Naive thymus-derived CD4-positive, alpha-beta T cell (primary cell): ENCODE results near the gene PUSL1. TPM values are rescaled to one million over a fixed set of nuclear protein-coding genes. Genes with fewer than 3 reads are reported as not detected.

Source experiments
- ATAC-seq: fragments of 150-1000 bp; cut with Tn5 transposase; 2 replicates; pipeline ENCODE4 v1.10.0; 2021; ENCODE audit warnings: mild to moderate bottlenecking, moderate library complexity
- CTCF ChIA-PET: fragments of 350-600 bp; sonication (Branson Sonifier 250); formaldehyde crosslinking; loops from one replicate; lab custom pipeline; 2021; ENCODE audit warnings: antibody characterized with exemption; lab: Charles Lee
- POLR2A ChIA-PET: fragments of 350-600 bp; sonication (Branson Sonifier 250); formaldehyde crosslinking; loops from one replicate; lab custom pipeline; 2021; ENCODE audit warnings: antibody characterized with exemption, inconsistent platforms; lab: Charles Lee
- DNase-seq, 9 donors: peaks; one replicate each; pipeline versions ENCODE4 v3.0.0 to v3.0.0-alpha.2; 2020 to 2022; ENCODE audit warnings: mixed read lengths in 1 of 9
- H3K27ac ChIP-seq: one replicate; pipeline ENCODE4 v1.7.0; 2013; ENCODE audit warnings: mild to moderate bottlenecking, low read depth, low read length, moderate library complexity
- H3K27me3 ChIP-seq, 2 donors: one replicate each; pipeline ENCODE4 v1.7.0; 2013; ENCODE audit warnings: low read length in 2 of 2, mild to moderate bottlenecking in 2 of 2, moderate library complexity in 2 of 2; ENCODE audit not compliant: control insufficient read depth in 2 of 2, insufficient read depth in 2 of 2
- H3K36me3 ChIP-seq, 3 experiments: 1 replicate in 2 of 3; 2 replicates in 1 of 3; pipeline ENCODE4 v1.7.0; 2013; ENCODE audit warnings: low read length in 3 of 3, mild to moderate bottlenecking in 3 of 3, moderate library complexity in 1 of 3; ENCODE audit not compliant: insufficient read depth in 3 of 3, control insufficient read depth in 2 of 3
- H3K4me1 ChIP-seq, 2 donors: one replicate each; pipeline ENCODE4 v1.7.0; 2013; ENCODE audit warnings: low read length in 2 of 2, mild to moderate bottlenecking in 2 of 2, moderate library complexity in 1 of 2; ENCODE audit not compliant: control insufficient read depth in 2 of 2, insufficient read depth in 2 of 2
- H3K4me3 ChIP-seq: 2 replicates; pipeline ENCODE4 v1.7.0; 2013; ENCODE audit warnings: mild to moderate bottlenecking, low read length
- H3K9me3 ChIP-seq, 3 experiments: 1 replicate in 2 of 3; 2 replicates in 1 of 3; pipeline ENCODE4 v1.7.0; 2013; ENCODE audit warnings: low read length in 3 of 3; ENCODE audit not compliant: control insufficient read depth in 2 of 3
- H3K27ac Mint-ChIP-seq, 9 donors: one replicate each; pipeline ENCODE4 v1.8.0; 2020 to 2022; ENCODE audit warnings: mixed read lengths in 9 of 9, mild to moderate bottlenecking in 8 of 9, moderate library complexity in 5 of 9, inconsistent platforms in 2 of 9
- H3K27me3 Mint-ChIP-seq, 5 donors: one replicate each; pipeline ENCODE4 v1.8.0; 2021 to 2022; ENCODE audit warnings: mixed read lengths in 5 of 5, mild to moderate bottlenecking in 1 of 5
- H3K36me3 Mint-ChIP-seq, 5 donors: one replicate each; pipeline ENCODE4 v1.8.0; 2020 to 2022; ENCODE audit warnings: mixed read lengths in 5 of 5, mild to moderate bottlenecking in 3 of 5, inconsistent platforms in 1 of 5
- H3K4me1 Mint-ChIP-seq, 7 donors: one replicate each; pipeline ENCODE4 v1.8.0; 2020 to 2022; ENCODE audit warnings: mixed read lengths in 7 of 7, mild to moderate bottlenecking in 3 of 7, inconsistent platforms in 1 of 7
- H3K4me3 Mint-ChIP-seq, 10 donors: one replicate each; pipeline ENCODE4 v1.8.0; 2020 to 2022; ENCODE audit warnings: mild to moderate bottlenecking in 10 of 10, mixed read lengths in 10 of 10, moderate library complexity in 6 of 10, inconsistent platforms in 2 of 10
- H3K9me3 Mint-ChIP-seq, 11 donors: one replicate each; pipeline ENCODE4 v1.8.0; 2020 to 2022; ENCODE audit warnings: mixed read lengths in 11 of 11, mild to moderate bottlenecking in 4 of 11, inconsistent platforms in 1 of 11, moderate library complexity in 1 of 11
- intact Hi-C, 2 donors: fragments of 100-400 bp; cut with micrococcal nuclease; formaldehyde crosslinking; loops; one replicate each; pipeline ENCODE4 v1.15.1; 2023
- polyA plus RNA-seq, 2 donors: library from polyadenylated mRNA; unstranded; fragments of 300-500 nt; fragmentation: Illumina TruSeq; gene quantifications; one replicate each; pipeline ENCODE4 v1.2.3, GENCODE V29; 2021
- total RNA-seq, 6 experiments: library from RNA in 5 of 6; stranded (reverse) in 5 of 6; gene quantifications; 1 replicate in 5 of 6; 2 replicates in 1 of 6; pipeline ENCODE4 v1.2.3 and lab custom pipeline; 2021 to 2026

PUSL1 gene
- total and polyA plus RNA-seq, 7 experiments from 2014 or later: 16.2 to 26.1 (median 19.4) TPM

GRCh38 chr1:1351511-1352427, 43.4 kb downstream of the PUSL1 start:
- ChIA-PET POLR2A (interaction anchor here (0.8 to 2.8 kb wide), 4 partner anchors 14 to 23 kb away, joined by 3 to 13 read pairs (median 6); partner anchors contain the start of gene AURKAIP1), CTCF (interaction anchor here (0.7 to 1.2 kb wide), 3 partner anchors 18 to 89 kb away, joined by 3 to 4 read pairs (median 3); no protein-coding TSS in a partner anchor)
- no peak overlapping the region for H3K27ac ChIP-seq
- Mint-ChIP-seq H3K9me3 (peaks cover 0 to 3% (median 0%) of the 10 kb centered on the region in 11 donors), H3K4me1 (peaks cover 10 to 31% (median 24%) of the 10 kb centered on the region in 7 donors), H3K4me3 (peak overlapping the region; percentile 31 to 85 (median 70)), H3K27me3 (peaks cover 0 to 26% (median 9%) of the 10 kb centered on the region in 5 donors), H3K36me3 (peaks cover 0 to 2% (median 0%) of the 10 kb centered on the region in 5 donors), H3K27ac (peak overlapping the region in 6 of 9 donors; percentile 48 to 86 (median 66))
- H3K4me1 ChIP-seq: peaks cover 0 to 19% of the 10 kb centered on the region in 2 donors
- no peak for DNase-seq
- no peak for ATAC-seq
- no peaks in the 10 kb centered on the region for H3K36me3 ChIP-seq
- intact Hi-C loops: no loop called here
- H3K9me3 ChIP-seq: no peaks in the 10 kb centered on the region
- H3K4me3 ChIP-seq: no peak overlapping the region
- H3K27me3 ChIP-seq: peaks cover 0 to 6% of the 10 kb centered on the region in 2 donors

GRCh38 chr1:1352786-1353388, 44.5 kb downstream of the PUSL1 start:
- no peak overlapping the region for H3K27ac ChIP-seq
- H3K27me3 ChIP-seq: peaks cover 0 to 8% of the 10 kb centered on the region in 2 donors
- ATAC-seq (no peak), DNase-seq (no peak)
- H3K4me3 ChIP-seq: no peak overlapping the region
- Mint-ChIP-seq H3K9me3 (peaks cover 0 to 3% (median 0%) of the 10 kb centered on the region in 11 donors), H3K4me1 (peaks cover 0 to 20% (median 15%) of the 10 kb centered on the region in 7 donors), H3K27me3 (peaks cover 0 to 31% (median 9%) of the 10 kb centered on the region in 5 donors), H3K36me3 (peaks cover 0 to 2% (median 0%) of the 10 kb centered on the region in 5 donors), H3K4me3 (peak overlapping the region; percentile 25 to 85 (median 58)), H3K27ac (peak overlapping the region in 5 of 9 donors; percentile 8 to 86 (median 51))
- peaks cover 0 to 16% of the 10 kb centered on the region in 2 donors for H3K4me1 ChIP-seq
- ChIA-PET POLR2A (interaction anchor here (0.8 to 2.8 kb wide), 4 partner anchors 12 to 21 kb away, joined by 3 to 13 read pairs (median 6); partner anchors contain the start of gene AURKAIP1), CTCF (no interaction called here)
- intact Hi-C loops: no loop called here
- H3K36me3 ChIP-seq: no peaks in the 10 kb centered on the region
- no peaks in the 10 kb centered on the region for H3K9me3 ChIP-seq

GRCh38 chr1:1353389-1354151, 45.2 kb downstream of the PUSL1 start:
- intact Hi-C loops: no loop called here
- Histone ChIP-seq H3K36me3 (no peaks in the 10 kb centered on the region), H3K4me3 (no peak overlapping the region), H3K4me1 (peaks cover 0 to 12% of the 10 kb centered on the region in 2 donors), H3K27ac (no peak overlapping the region), H3K27me3 (peaks cover 0 to 9% of the 10 kb centered on the region in 2 donors), H3K9me3 (no peaks in the 10 kb centered on the region)
- CTCF ChIA-PET: no interaction called here
- Mint-ChIP-seq H3K27ac (peak overlapping the region in 1 of 9 donors; percentile 25), H3K4me3 (peak overlapping the region in 7 of 10 donors; percentile 6 to 84 (median 41)), H3K27me3 (peaks cover 0 to 31% (median 9%) of the 10 kb centered on the region in 5 donors), H3K4me1 (peaks cover 0 to 20% (median 11%) of the 10 kb centered on the region in 7 donors), H3K36me3 (peaks cover 0 to 2% (median 0%) of the 10 kb centered on the region in 5 donors), H3K9me3 (peaks cover 0 to 3% (median 0%) of the 10 kb centered on the region in 11 donors)
- no peak for ATAC-seq
- DNase-seq: no peak
- POLR2A ChIA-PET: interaction anchor here (0.7 to 2.8 kb wide), 7 partner anchors 16 to 251 kb away, joined by 3 to 9 read pairs (median 3); partner anchors contain the start of gene AURKAIP1

DNA sequence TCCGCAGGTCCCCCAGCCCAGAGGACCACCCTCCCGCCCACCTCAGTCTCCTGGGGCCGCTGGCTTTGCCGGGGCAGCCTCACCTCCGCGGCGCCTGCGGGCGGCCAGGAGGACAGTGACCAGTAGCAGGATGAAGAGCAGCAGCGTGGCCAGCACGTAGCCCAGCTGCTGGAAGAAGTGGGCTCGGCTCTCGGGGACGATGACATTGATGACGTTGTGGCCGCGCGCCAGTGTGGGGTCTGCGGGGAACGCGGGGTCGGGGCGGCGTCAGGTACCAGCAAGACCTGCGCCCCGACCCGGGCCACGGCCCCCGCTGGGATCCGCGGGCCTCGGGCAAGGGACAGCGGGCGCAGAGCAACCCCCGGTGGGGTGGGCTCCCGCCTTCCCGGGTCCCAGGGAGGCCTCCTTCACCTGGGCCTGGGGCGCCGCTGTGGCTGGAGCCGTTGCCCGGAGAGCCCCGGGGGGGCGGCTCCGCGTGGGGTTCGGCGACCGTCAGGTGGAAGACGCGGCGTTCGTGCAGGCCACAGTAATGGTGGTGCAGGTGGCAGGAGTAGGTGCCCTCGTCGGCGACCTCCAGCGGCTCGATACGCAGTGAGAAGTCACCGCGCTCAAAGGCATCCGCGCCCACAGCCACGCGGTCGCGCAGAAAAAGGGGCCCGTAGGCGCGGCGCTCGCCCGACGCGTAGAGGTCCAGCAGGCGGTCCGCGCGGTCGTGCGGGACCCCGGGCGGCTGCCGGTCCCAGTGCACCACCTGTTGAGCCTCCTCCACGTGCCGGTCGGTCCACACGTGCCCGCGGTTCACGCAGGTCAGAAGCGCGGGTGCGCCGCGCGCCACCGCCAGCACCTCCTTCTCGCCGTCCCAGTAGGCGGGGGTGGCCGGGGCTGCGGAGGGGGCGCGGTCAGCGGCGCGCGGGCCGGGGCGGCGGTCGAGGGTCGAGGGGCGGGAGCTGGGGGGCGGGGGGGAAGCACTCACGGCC, 46.2 kb downstream of the PUSL1 start:
- H3K27me3 Mint-ChIP-seq: peaks cover 0 to 34% (median 11%) of the 10 kb centered on the region in 5 donors
- peaks cover 5 to 28% (median 19%) of the 10 kb centered on the region in 7 donors for H3K4me1 Mint-ChIP-seq
- intact Hi-C loops: no loop called here
- DNase-seq (peak in 1 of 9 donors; percentile 32), ATAC-seq (no peak)
- peaks cover 0 to 2% (median 0%) of the 10 kb centered on the region in 5 donors for H3K36me3 Mint-ChIP-seq
- Histone ChIP-seq H3K4me1 (peaks cover 0 to 18% of the 10 kb centered on the region in 2 donors), H3K4me3 (no peak overlapping the region), H3K9me3 (no peaks in the 10 kb centered on the region), H3K27me3 (peaks cover 0 to 9% of the 10 kb centered on the region in 2 donors), H3K27ac (no peak overlapping the region), H3K36me3 (no peaks in the 10 kb centered on the region)
- H3K27ac Mint-ChIP-seq: peak overlapping the region in 1 of 9 donors; percentile 30
- H3K4me3 Mint-ChIP-seq: peak overlapping the region in 7 of 10 donors; percentile 32 to 84 (median 56)
- ChIA-PET CTCF (no interaction called here), POLR2A (interaction anchor here (0.6 to 1.2 kb wide), 7 partner anchors 16 to 252 kb away, joined by 3 to 5 read pairs (median 3); no protein-coding TSS in a partner anchor)
- H3K9me3 Mint-ChIP-seq: peaks cover 0 to 3% (median 0%) of the 10 kb centered on the region in 11 donors

DNA sequence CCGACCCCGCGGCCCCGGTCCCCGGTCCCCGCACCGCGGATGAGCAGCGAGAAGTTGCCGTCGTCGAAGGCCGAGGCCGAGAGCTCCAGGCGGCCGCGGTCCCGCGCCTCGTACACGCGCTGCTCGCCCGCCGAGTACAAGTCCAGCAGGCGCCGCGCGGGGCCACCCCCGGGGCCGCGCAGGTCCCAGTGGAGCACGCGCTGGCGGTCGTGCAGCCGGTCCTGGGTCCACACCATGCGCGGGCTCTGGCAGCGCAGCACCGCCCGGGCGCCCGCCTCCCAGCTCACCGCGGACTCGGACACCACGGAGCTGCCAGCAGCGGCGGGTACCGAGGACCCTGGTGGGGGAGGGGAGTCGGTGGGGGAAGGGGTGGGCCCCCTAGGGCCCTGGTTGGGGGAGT, 47.0 kb downstream of the PUSL1 start:
- Histone ChIP-seq H3K27ac (no peak overlapping the region), H3K27me3 (peaks cover 0 to 9% of the 10 kb centered on the region in 2 donors), H3K36me3 (no peaks in the 10 kb centered on the region), H3K4me3 (no peak overlapping the region), H3K9me3 (no peaks in the 10 kb centered on the region), H3K4me1 (peaks cover 0 to 18% of the 10 kb centered on the region in 2 donors)
- intact Hi-C loops: no loop called here
- Mint-ChIP-seq H3K4me1 (peaks cover 5 to 28% (median 19%) of the 10 kb centered on the region in 7 donors), H3K4me3 (peak overlapping the region in 1 of 10 donors; percentile 84), H3K27me3 (peaks cover 0 to 34% (median 11%) of the 10 kb centered on the region in 5 donors), H3K27ac (no peak overlapping the region), H3K36me3 (peaks cover 0 to 2% (median 0%) of the 10 kb centered on the region in 5 donors), H3K9me3 (peaks cover 0 to 3% (median 0%) of the 10 kb centered on the region in 11 donors)
- CTCF ChIA-PET: no interaction called here
- POLR2A ChIA-PET: no interaction called here
- ATAC-seq: peak; percentile 36
- DNase-seq: no peak
